Activated B cell treated with CpG ODN at 0.5 μM for 24 hours (primary cell): ENCODE results near the gene OSGEP. TPM values are rescaled to one million over a fixed set of nuclear protein-coding genes. Genes with fewer than 3 reads are reported as not detected.

Source experiments
- ATAC-seq: fragments of 200-7000 bp; cut with Tn5 transposase; one replicate; pipeline ENCODE4 v1.10.0; 2021; ENCODE audit warnings: low read depth, mild to moderate bottlenecking, moderate library complexity
- CTCF ChIA-PET: fragments of 350-600 bp; sonication (Branson Sonifier 250); formaldehyde crosslinking; loops from one replicate; lab custom pipeline; 2021; ENCODE audit warnings: antibody characterized with exemption; lab: Charles Lee
- POLR2A ChIA-PET: fragments of 350-600 bp; sonication (Branson Sonifier 250); formaldehyde crosslinking; loops from one replicate; lab custom pipeline; 2021; ENCODE audit warnings: antibody characterized with exemption; lab: Charles Lee
- DNase-seq: peaks from one replicate; pipeline ENCODE4 v3.0.0; 2022
- H3K27ac Mint-ChIP-seq: one replicate; pipeline ENCODE4 v1.8.0; 2020; ENCODE audit warnings: mixed read lengths
- H3K27me3 Mint-ChIP-seq: one replicate; pipeline ENCODE4 v1.8.0; 2021; ENCODE audit warnings: mixed read lengths
- H3K36me3 Mint-ChIP-seq: one replicate; pipeline ENCODE4 v1.8.0; 2021; ENCODE audit warnings: low read depth, mixed read lengths
- H3K4me1 Mint-ChIP-seq: one replicate; pipeline ENCODE4 v1.8.0; 2021; ENCODE audit warnings: mixed read lengths
- H3K4me3 Mint-ChIP-seq: one replicate; pipeline ENCODE4 v1.8.0; 2020; ENCODE audit warnings: mild to moderate bottlenecking, mixed read lengths
- H3K9me3 Mint-ChIP-seq: one replicate; pipeline ENCODE4 v1.8.0; 2020; ENCODE audit warnings: mixed read lengths
- CTCF ChIP-seq: fragments of 200-600 bp; IDR thresholded peaks from one replicate; pipeline ENCODE4 v1.8.0; 2022; ENCODE audit warnings: antibody characterized with exemption, mild to moderate bottlenecking
- intact Hi-C: fragments of 100-400 bp; cut with micrococcal nuclease; formaldehyde crosslinking; loops from one replicate; pipeline ENCODE4 v1.15.1; 2024
- total RNA-seq: library from RNA; stranded (reverse); gene quantifications from 2 replicates; pipeline ENCODE4 v1.2.3, GENCODE V29; 2022

The OSGEP gene
- total RNA-seq, 1 donor from 2014 or later, result 112 TPM

- Mint-ChIP-seq H3K9me3 (no peaks in the 10 kb centered on the region), H3K27me3 (no peaks in the 10 kb centered on the region), H3K27ac (peak overlapping the region; percentile 0), H3K36me3 (peaks cover 67% of the 10 kb centered on the region), H3K4me1 (peaks cover 44% of the 10 kb centered on the region), H3K4me3 (no peak overlapping the region)
- intact Hi-C loops, result no loop called here
- ChIA-PET POLR2A (interaction anchor here (0.7 kb wide), 1 partner anchor 35 kb away, joined by 3 read pairs; no protein-coding TSS in a partner anchor), CTCF (no interaction called here)
- no peak for ATAC-seq
- no peak for TF ChIP-seq CTCF
- no peak for DNase-seq
Measured at GRCh38 chr14:20409226-20409625, 45.4 kb downstream of the OSGEP start.

GRCh38 chr14:20403521-20403920, 51.1 kb downstream of the OSGEP start:
- Mint-ChIP-seq H3K27me3 (no peaks in the 10 kb centered on the region), H3K9me3 (no peaks in the 10 kb centered on the region), H3K27ac (no peak overlapping the region), H3K36me3 (peaks cover 87% of the 10 kb centered on the region), H3K4me3 (no peak overlapping the region), H3K4me1 (peaks cover 25% of the 10 kb centered on the region)
- CTCF ChIA-PET, result interaction anchor here (1.0 kb wide), 1 partner anchor 205 kb away, joined by 3 read pairs; no protein-coding TSS in a partner anchor
- TF ChIP-seq CTCF, result no peak
- ATAC-seq, result no peak
- intact Hi-C loops, result no loop called here
- DNase-seq, result no peak
- POLR2A ChIA-PET, result interaction anchor here (1.6 kb wide), 1 partner anchor 60 kb away, joined by 3 read pairs; the partner anchor contains the start of gene PARP2

GRCh38 chr14:20400965-20401593, 53.5 kb downstream of the OSGEP start:
- ChIA-PET POLR2A (interaction anchor here (1.0 to 1.3 kb wide), 2 partner anchors 10 to 58 kb away, joined by 4 to 7 read pairs; no protein-coding TSS in a partner anchor), CTCF (interaction anchor here (1.2 to 1.4 kb wide), 2 partner anchors 15 to 73 kb away, joined by 3 read pairs; no protein-coding TSS in a partner anchor)
- intact Hi-C loops, result no loop called here
- Mint-ChIP-seq H3K27ac (peak overlapping the region; percentile 21), H3K4me3 (no peak overlapping the region), H3K9me3 (no peaks in the 10 kb centered on the region), H3K27me3 (no peaks in the 10 kb centered on the region), H3K4me1 (peaks cover 15% of the 10 kb centered on the region), H3K36me3 (peaks cover 81% of the 10 kb centered on the region)
- ATAC-seq, result no peak
- no peak for TF ChIP-seq CTCF
- no peak for DNase-seq

- DNase-seq (no peak), ATAC-seq (no peak)
- Mint-ChIP-seq H3K36me3 (peaks cover 82% of the 10 kb centered on the region), H3K4me1 (peaks cover 15% of the 10 kb centered on the region), H3K27me3 (no peaks in the 10 kb centered on the region), H3K4me3 (no peak overlapping the region), H3K9me3 (no peaks in the 10 kb centered on the region), H3K27ac (no peak overlapping the region)
- CTCF ChIA-PET, result interaction anchor here (1.2 kb wide), 1 partner anchor 15 kb away, joined by 3 read pairs; no protein-coding TSS in a partner anchor
- TF ChIP-seq CTCF, result no peak
- intact Hi-C loops, result no loop called here
- POLR2A ChIA-PET, result interaction anchor here (1.3 kb wide), 1 partner anchor 9 kb away, joined by 4 read pairs; no protein-coding TSS in a partner anchor
Measured at GRCh38 chr14:20400589-20400964, 54.0 kb downstream of the OSGEP start.

- intact Hi-C loops, result no loop called here
- POLR2A ChIA-PET, result no interaction called here
- Mint-ChIP-seq H3K27ac (no peak overlapping the region), H3K9me3 (no peaks in the 10 kb centered on the region), H3K4me1 (peaks cover 15% of the 10 kb centered on the region), H3K27me3 (no peaks in the 10 kb centered on the region), H3K36me3 (peaks cover 77% of the 10 kb centered on the region), H3K4me3 (no peak overlapping the region)
- CTCF ChIA-PET, result no interaction called here
- no peak for ATAC-seq
- TF ChIP-seq CTCF, result no peak
- DNase-seq, result no peak
Measured at GRCh38 chr14:20397511-20397910, 57.1 kb downstream of the OSGEP start.
